Subcutaneous abdominal adipose tissue (tissue), 5 donors: ENCODE measurements around the gene SPATA31E1.
"Not testable (repeated sequence)": the region's sequence is repeated elsewhere in the genome, so short reads cannot be mapped to it uniquely, and the experiment has no call there.

Source experiments
- H3K27ac ChIP-seq: one replicate; pipeline ENCODE4 v1.7.0; 2013; ENCODE audit warnings: low read depth, mild to moderate bottlenecking, inconsistent platforms, low read length, moderate library complexity
- H3K27me3 ChIP-seq, 5 donors: one replicate each; pipeline ENCODE4 v1.7.0; 2013; ENCODE audit warnings: low read length in 5 of 5, inconsistent platforms in 1 of 5; ENCODE audit not compliant: control insufficient read depth in 5 of 5, insufficient read depth in 4 of 5
- H3K36me3 ChIP-seq, 5 donors: one replicate each; pipeline ENCODE4 v1.7.0; 2013; ENCODE audit warnings: low read length in 5 of 5; ENCODE audit not compliant: control insufficient read depth in 5 of 5, insufficient read depth in 5 of 5
- H3K4me1 ChIP-seq, 5 donors: one replicate each; pipeline ENCODE4 v1.7.0; 2013; ENCODE audit warnings: low read length in 5 of 5, mild to moderate bottlenecking in 3 of 5, moderate library complexity in 1 of 5; ENCODE audit not compliant: control insufficient read depth in 5 of 5, insufficient read depth in 5 of 5
- H3K4me3 ChIP-seq, 5 donors: one replicate each; pipeline ENCODE4 v1.7.0; 2013; ENCODE audit warnings: low read length in 5 of 5, low read depth in 1 of 5
- H3K9ac ChIP-seq, 5 donors: one replicate each; pipeline ENCODE4 v1.7.0; 2013; ENCODE audit warnings: low read length in 5 of 5, mild to moderate bottlenecking in 4 of 5, moderate library complexity in 3 of 5
- H3K9me3 ChIP-seq, 5 donors: one replicate each; pipeline ENCODE4 v1.7.0; 2013; ENCODE audit warnings: low read length in 5 of 5; ENCODE audit not compliant: control insufficient read depth in 5 of 5
- donor health status: healthy.
- donor health status: healthy.
- donor health status: healthy.
- donor health status: healthy.
- donor health status: healthy.

SPATA31E1 gene

DNA sequence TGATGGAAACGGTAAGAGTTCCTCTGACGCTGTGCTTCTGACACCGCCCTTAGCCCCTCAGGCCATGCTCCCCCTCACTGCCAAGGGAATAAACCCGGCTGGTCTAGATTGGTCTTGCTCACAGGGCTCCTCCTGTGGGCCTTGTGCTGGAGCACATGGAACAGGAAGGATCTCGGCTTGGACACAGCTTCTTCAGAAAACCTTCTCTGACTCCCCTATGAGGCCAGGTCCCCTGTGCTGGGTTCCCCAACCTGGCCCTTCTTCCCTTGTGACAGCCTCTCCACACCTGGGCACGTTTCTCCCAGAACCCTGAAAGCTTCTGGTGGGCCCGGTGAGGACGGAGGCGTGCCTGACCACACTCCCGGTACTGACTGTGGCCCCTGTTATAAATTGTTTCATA is 8.2 kb downstream of the SPATA31E1 start:
- no peak overlapping the region for H3K9ac ChIP-seq
- H3K4me3 ChIP-seq = no peak overlapping the region
- H3K4me1 ChIP-seq = no peaks in the 10 kb centered on the region
- no peak overlapping the region for H3K27ac ChIP-seq
- H3K27me3 ChIP-seq = peaks cover 0 to 5% (median 0%) of the 10 kb centered on the region in 5 donors
- peaks cover 0 to 6% (median 0%) of the 10 kb centered on the region in 5 donors for H3K9me3 ChIP-seq
- no peaks in the 10 kb centered on the region for H3K36me3 ChIP-seq

DNA sequence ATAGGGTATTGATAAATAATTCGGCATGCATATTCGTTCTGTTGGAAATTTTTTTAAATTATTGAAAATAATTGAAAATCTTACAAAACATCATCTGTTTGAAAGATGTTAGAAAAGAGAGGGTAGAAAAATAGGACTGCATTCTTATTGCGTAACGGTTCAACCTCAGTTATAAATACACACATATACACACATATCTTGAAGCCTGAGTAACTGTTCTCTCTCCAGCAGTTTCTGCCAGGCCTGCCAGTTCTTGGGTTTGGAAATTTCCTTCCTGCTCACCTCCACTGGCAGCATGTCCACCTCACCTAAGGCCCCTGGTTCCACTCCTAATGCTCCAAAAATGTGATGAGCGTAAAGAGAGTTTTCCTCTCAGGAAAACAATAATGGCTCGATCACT is 9.1 kb downstream of the SPATA31E1 start:
- H3K36me3 ChIP-seq = no peaks in the 10 kb centered on the region
- H3K27me3 ChIP-seq = peaks cover 0 to 3% (median 0%) of the 10 kb centered on the region in 5 donors
- H3K4me1 ChIP-seq = no peaks in the 10 kb centered on the region
- H3K4me3 ChIP-seq = no peak overlapping the region
- H3K9ac ChIP-seq = no peak overlapping the region
- peaks cover 0 to 6% (median 0%) of the 10 kb centered on the region in 5 donors for H3K9me3 ChIP-seq
- H3K27ac ChIP-seq = no peak overlapping the region

DNA sequence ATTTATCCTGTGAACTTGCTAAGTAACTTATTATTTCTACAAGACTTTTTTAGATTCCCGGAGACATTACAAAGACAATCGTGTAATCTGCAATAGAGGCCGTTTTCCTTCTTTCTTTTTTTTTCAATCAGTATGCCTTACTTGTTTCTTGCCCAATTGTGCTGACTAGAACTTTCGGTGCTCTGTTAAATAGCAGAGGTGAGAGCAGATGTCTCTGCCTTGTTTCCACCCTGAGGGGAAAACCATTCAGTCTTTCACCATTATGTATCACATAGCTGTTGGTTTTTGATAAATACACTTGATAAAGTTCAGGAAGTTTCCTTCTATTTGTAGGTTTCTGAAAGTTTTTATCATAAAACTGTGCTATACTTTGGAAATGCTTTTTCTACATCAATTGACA is 10.3 kb downstream of the SPATA31E1 start:
- H3K9me3 ChIP-seq = peaks cover 0 to 6% (median 0%) of the 10 kb centered on the region in 5 donors
- no peaks in the 10 kb centered on the region for H3K4me1 ChIP-seq
- no peaks in the 10 kb centered on the region for H3K36me3 ChIP-seq
- H3K27ac ChIP-seq = no peak overlapping the region
- no peaks in the 10 kb centered on the region for H3K27me3 ChIP-seq
- H3K9ac ChIP-seq = no peak overlapping the region
- H3K4me3 ChIP-seq = no peak overlapping the region

DNA sequence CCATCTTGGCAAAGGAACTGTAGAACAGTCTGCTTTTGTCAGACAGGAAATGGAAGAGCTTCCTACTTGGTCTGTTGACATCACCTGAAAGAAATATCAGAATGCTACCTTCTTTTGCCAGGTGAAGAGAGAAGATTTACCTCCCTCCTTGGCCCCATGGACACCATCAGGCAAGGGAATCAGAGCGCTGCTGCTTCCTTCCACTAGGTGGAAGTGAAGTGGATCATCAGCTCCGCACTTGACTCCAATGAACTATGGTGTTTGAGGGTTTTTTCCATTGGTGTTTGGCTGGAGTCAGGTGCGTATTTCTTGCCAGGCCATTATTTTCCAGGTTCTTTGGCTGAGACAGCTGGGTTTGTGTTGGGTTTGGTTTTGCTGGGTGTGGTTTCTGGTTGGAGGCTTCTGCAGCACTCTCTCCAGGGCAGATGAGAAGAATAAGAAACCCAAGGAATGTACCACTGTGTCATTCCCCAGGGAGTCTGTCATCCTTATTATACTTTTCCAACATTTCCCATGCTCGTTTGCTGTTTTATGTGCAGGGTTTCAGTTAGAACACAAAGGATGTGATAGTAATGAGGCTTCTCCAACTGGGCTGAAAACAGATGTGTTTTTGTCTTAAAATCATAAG is 12.4 kb downstream of the SPATA31E1 start:
- peaks cover 0 to 6% (median 0%) of the 10 kb centered on the region in 5 donors for H3K9me3 ChIP-seq
- no peaks in the 10 kb centered on the region for H3K36me3 ChIP-seq
- no peak overlapping the region for H3K9ac ChIP-seq
- no peaks in the 10 kb centered on the region for H3K4me1 ChIP-seq
- H3K4me3 ChIP-seq = no peak overlapping the region
- H3K27ac ChIP-seq = no peak overlapping the region
- H3K27me3 ChIP-seq = no peaks in the 10 kb centered on the region

DNA sequence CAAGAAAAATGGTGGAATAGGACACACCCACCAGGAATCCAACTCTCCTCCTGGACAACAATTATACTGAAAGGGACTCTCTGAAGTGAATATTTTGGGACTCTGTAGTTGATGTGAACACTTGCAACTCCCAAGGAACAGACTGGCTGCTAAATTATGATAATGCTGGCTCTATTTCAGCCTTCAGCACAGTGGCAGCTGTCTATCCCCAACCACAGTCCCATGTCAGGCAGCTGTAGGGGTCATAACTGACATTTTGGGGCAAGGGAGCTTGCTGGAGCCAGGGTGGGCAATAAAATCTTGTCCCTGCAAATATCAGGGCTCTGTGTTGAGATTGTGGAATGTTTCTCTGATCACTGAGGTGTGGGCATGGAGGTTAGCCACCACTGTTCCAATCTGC is 14.2 kb downstream of the SPATA31E1 start:
- Histone ChIP-seq H3K4me1 (no peaks in the 10 kb centered on the region), H3K36me3 (no peaks in the 10 kb centered on the region), H3K9ac (no peak overlapping the region), H3K27me3 (no peaks in the 10 kb centered on the region), H3K27ac (no peak overlapping the region), H3K9me3 (peaks cover 0 to 7% (median under 1%) of the 10 kb centered on the region in 5 donors), H3K4me3 (no peak overlapping the region)

DNA sequence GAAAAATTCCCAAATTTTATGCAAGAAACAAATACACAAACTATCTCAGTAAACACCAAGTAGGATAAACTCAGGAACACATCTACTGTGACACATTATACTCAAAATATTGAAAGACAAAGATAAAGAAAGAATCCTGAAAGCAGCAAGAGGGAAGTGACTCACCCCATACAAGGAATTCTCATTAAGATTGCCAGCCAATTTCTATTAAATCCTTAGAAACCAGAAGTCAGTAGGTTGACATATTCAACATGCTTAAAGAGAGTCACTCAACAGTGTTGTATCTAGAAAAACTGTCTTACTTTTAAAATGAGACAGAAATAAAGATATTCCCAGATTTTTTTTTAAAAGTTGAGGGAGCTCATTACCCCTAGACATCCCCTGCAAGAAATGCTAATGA is 15.5 kb downstream of the SPATA31E1 start:
- H3K36me3 ChIP-seq = no peaks in the 10 kb centered on the region
- H3K4me3 ChIP-seq = no peak overlapping the region
- H3K27me3 ChIP-seq = no peaks in the 10 kb centered on the region
- peaks cover 0 to 17% (median 6%) of the 10 kb centered on the region in 5 donors for H3K9me3 ChIP-seq
- no peaks in the 10 kb centered on the region for H3K4me1 ChIP-seq
- no peak overlapping the region for H3K9ac ChIP-seq
- no peak overlapping the region for H3K27ac ChIP-seq

DNA sequence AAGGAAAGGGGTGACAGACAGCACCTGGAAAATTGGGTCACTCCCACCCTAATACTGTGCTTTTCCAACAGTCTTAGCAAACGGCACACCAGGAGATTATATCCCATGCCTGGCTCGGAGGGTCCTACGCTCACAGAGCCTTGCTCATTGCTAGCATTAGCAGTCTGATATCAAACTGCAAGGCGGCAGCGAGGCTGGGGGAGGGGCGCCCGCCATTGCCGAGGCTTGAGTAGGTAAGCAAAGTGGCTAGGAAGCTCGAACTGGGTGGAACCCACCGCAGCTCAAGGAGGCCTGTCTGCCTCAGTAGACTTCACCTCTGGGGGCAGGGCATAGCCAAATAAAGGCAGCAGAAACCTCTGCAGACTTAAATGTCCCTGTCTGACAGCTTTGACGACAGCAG is 19.7 kb downstream of the SPATA31E1 start:
- H3K4me3 ChIP-seq, H3K9ac ChIP-seq, H3K4me1 ChIP-seq, H3K36me3 ChIP-seq, H3K27ac ChIP-seq, H3K27me3 ChIP-seq: not testable (repeated sequence)
- H3K9me3 ChIP-seq = peaks cover 0 to 11% (median 6%) of the 10 kb centered on the region in 5 donors

DNA sequence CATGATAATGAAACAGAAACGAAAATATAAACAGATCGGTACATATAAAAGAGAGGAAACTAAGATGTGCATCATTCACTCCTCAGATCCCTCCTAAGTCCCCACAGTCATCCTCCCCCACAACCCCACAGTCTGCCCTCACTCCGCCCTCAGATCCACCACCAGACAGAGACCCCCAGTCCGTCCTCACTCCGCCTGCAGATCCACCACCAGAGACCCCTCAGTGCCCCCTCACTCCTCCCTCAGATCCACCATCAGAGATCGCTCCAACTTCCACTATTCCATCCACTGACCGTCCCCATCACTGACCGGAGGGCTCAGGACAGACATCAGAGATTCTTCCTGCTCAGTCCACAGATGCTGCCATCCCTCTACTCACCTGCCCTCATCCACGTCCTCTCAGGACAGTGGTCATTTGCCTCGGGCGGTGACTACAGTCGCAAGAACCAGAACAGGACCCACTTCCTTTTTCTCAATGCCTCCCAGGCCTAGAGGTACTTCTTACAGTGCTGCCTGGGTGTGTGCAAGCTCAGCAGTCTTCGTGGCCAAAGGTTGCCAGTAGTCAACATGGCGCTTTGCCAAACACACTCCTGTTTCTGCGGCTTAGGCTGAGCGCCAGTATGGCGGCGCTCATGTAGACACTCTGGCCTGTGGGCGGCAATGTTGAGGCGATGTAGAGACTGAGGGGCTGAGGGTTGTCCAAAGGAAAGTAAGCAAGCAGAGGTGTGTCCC is 26.8 kb downstream of the SPATA31E1 start:
- Histone ChIP-seq H3K9me3 (no peaks in the 10 kb centered on the region), H3K4me1 (no peaks in the 10 kb centered on the region), H3K9ac (no peak overlapping the region), H3K27me3 (no peaks in the 10 kb centered on the region), H3K4me3 (no peak overlapping the region), H3K36me3 (no peaks in the 10 kb centered on the region), H3K27ac (no peak overlapping the region)

DNA sequence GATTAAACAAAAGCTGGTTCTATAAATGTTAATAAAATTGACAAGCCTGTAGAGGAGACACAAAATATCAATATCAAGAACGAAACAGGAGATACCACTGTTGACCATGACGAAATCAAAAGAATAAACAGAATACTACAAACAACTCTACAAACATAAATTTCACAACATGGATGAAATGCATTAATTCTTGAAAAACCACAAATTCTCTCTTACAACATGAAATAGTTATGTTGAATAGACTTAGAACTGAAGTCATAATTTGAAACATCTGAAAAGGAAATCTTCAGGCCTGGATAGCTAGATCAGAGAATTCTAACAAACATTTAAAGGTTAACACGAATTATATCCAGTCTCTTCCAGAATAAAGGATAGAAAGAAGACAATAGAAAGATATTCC is 28.1 kb downstream of the SPATA31E1 start:
- no peak overlapping the region for H3K4me3 ChIP-seq
- no peak overlapping the region for H3K27ac ChIP-seq
- no peaks in the 10 kb centered on the region for H3K9me3 ChIP-seq
- H3K9ac ChIP-seq = no peak overlapping the region
- no peaks in the 10 kb centered on the region for H3K27me3 ChIP-seq
- no peaks in the 10 kb centered on the region for H3K4me1 ChIP-seq
- no peaks in the 10 kb centered on the region for H3K36me3 ChIP-seq

DNA sequence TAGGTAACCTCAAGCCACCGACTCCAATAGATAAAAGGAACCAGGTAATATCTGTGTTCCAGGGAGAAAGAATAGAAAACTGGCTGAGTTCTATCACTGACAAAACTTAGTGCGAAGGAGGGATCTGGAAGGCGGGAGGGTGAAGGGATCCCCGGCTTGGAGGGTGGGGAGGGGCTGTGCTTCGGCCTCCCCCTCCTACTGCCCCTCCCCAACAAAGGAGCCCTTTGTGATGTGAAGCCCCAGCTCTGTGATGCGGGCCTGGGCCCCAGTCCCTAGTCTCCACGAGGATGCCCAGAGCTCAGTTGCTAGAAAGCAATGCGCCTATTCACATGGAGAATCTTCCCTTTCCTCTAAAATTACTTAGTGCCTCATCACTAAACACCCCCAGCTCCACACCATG is 35.0 kb downstream of the SPATA31E1 start, which contains the start of gene SPATA31C1:
SPATA31C1 (plus strand) TSS at position 301 of the 400 bp plus-strand sequence.
- H3K4me1 ChIP-seq, H3K9me3 ChIP-seq, H3K9ac ChIP-seq, H3K4me3 ChIP-seq, H3K36me3 ChIP-seq, H3K27me3 ChIP-seq, H3K27ac ChIP-seq: not testable (repeated sequence)
